ENCODE measurements around the gene POLD3. TPM values are rescaled to one million over a fixed set of nuclear protein-coding genes. Genes with fewer than 3 reads are reported as not detected.
"Not testable (repeated sequence)": the region's sequence is repeated elsewhere in the genome, so short reads cannot be mapped to it uniquely, and the experiment has no call there.

Gene POLD3
- total RNA-seq, 1 donor from 2014 or later: 11.9 TPM

DNA sequence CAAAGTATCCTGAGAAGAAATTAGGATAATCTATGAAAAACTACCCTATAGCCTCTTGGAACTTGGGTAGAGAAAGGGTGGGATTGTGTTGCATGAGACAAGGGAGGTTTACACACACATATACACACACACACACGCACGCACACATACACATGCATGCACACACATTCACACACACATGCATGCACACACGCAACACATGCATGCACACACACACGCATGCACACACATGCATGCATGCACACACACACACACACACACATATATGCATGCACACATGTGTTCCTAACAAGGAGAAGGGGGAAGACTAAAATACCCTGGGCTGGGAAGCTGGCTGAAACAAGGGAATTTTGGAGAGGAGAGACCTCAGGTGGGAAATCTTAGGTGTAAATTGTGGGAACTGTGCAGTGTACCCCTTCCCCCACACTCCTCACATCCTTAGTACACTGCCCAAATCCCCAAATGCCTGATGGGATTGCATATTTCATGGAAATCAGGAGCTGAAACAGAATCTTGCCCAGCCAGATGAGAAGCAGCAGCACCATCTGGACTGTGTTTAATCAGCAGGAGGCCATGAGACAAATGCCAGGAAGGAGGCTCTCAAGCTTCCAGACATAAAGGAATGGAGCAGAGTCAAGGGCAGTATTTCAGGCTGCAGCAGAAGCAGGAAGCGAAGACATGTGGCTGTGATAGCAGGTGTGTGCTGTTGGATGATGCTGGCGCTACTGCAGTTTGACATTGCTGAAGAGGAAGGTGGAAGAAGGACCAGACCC lies 14.6 kb upstream of the POLD3 start:
- Histone ChIP-seq H3K27me3 (ENCODE audit: control insufficient read depth, insufficient read depth, low read length) (peaks cover 2% of the 10 kb centered on the region), H3K36me3 (ENCODE audit: control insufficient read depth, insufficient read depth, low read length) (no peaks in the 10 kb centered on the region), H3K4me3 (ENCODE audit: low read depth, low read length) (no peak overlapping the region)
- DNase-seq (ENCODE audit: low read depth): no peak
- TF ChIP-seq, protein P1, sequence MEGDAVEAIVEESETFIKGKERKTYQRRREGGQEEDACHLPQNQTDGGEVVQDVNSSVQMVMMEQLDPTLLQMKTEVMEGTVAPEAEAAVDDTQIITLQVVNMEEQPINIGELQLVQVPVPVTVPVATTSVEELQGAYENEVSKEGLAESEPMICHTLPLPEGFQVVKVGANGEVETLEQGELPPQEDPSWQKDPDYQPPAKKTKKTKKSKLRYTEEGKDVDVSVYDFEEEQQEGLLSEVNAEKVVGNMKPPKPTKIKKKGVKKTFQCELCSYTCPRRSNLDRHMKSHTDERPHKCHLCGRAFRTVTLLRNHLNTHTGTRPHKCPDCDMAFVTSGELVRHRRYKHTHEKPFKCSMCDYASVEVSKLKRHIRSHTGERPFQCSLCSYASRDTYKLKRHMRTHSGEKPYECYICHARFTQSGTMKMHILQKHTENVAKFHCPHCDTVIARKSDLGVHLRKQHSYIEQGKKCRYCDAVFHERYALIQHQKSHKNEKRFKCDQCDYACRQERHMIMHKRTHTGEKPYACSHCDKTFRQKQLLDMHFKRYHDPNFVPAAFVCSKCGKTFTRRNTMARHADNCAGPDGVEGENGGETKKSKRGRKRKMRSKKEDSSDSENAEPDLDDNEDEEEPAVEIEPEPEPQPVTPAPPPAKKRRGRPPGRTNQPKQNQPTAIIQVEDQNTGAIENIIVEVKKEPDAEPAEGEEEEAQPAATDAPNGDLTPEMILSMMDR (IDR thresholded peaks at IDR 0.05; ENCODE audit: insufficient read depth, low read length, poor library complexity, severe bottlenecking): no peak

DNA sequence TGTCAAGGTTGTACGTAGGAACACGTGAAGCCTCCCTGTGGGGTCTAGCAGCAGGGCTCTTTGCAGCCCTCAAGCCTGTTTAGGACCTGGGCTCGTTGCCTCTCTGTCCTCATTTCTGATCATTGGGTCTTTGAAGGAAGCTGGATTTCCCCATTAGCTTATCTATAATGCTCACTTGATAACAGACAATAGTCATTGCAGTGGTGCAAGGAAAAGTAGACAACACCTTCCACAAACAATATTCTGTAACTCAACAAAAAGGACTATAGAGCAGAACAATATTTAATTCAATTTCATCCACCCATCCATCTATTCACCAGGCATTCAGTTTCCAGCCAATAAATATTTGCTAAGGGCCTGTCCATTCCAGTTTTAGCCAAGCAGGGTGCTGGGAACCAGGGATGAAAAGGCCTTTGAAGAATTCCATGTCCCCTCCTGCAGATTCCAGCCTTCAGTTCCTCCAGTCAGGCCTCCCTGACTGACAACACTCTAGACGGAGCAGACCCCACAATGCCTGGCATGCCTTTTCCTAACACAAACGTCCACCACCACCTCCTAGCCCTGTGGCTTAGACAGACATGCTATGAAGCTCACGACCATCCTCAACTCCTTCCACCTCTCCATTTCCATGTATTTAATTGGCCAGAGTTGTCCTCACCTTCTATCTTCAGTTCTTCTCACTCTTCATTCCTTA lies 12.7 kb upstream of the POLD3 start:
- Histone ChIP-seq H3K27me3 (ENCODE audit: control insufficient read depth, insufficient read depth, low read length) (no peaks in the 10 kb centered on the region), H3K36me3 (ENCODE audit: control insufficient read depth, insufficient read depth, low read length) (no peaks in the 10 kb centered on the region), H3K4me3 (ENCODE audit: low read depth, low read length) (no peak overlapping the region)
- TF ChIP-seq, protein P1 (IDR thresholded peaks at IDR 0.05; ENCODE audit: insufficient read depth, low read length, poor library complexity, severe bottlenecking): no peak
- DNase-seq (ENCODE audit: low read depth): no peak

DNA sequence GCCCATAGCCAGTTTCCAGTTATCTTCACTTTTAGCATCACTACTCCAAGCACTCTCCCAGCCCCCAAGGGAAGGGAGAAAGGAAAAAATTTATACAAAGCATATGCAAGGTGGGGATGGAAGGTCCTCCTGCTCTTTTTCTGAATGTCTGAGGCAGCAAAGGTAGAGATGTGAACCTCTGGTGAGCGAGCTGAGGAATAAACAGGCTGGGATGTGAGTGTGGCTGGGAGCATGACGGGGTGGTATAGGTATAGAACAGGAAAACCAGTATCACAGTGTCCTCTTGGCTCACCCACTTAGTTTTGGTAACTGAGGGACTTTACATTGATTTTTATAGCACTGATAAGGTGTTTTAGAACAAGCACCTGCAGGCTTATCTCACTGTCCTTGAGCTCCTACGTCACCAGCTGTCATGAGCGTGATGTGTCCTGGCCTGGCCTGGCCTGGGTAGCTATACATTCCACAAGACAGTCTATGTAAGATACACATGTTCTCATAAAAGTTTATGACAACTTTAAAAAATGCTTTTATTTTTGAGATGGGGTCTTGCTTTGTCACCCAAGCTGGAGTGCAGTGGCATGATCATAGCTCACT lies 10.3 kb upstream of the POLD3 start:
- DNase-seq (ENCODE audit: low read depth): no peak
- TF ChIP-seq, protein P1 (IDR thresholded peaks at IDR 0.05; ENCODE audit: insufficient read depth, low read length, poor library complexity, severe bottlenecking): no peak
- Histone ChIP-seq H3K27me3 (ENCODE audit: control insufficient read depth, insufficient read depth, low read length) (no peaks in the 10 kb centered on the region), H3K36me3 (ENCODE audit: control insufficient read depth, insufficient read depth, low read length) (no peaks in the 10 kb centered on the region), H3K4me3 (ENCODE audit: low read depth, low read length) (no peak overlapping the region)

GRCh38 chr11:74583024-74583624 lies 9.3 kb upstream of the POLD3 start:
- H3K36me3 ChIP-seq (ENCODE audit: control insufficient read depth, insufficient read depth, low read length): no peaks in the 10 kb centered on the region
- no peak for DNase-seq (ENCODE audit: low read depth)
- TF ChIP-seq, protein P1 (IDR thresholded peaks at IDR 0.05; ENCODE audit: insufficient read depth, low read length, poor library complexity, severe bottlenecking): no peak

DNA sequence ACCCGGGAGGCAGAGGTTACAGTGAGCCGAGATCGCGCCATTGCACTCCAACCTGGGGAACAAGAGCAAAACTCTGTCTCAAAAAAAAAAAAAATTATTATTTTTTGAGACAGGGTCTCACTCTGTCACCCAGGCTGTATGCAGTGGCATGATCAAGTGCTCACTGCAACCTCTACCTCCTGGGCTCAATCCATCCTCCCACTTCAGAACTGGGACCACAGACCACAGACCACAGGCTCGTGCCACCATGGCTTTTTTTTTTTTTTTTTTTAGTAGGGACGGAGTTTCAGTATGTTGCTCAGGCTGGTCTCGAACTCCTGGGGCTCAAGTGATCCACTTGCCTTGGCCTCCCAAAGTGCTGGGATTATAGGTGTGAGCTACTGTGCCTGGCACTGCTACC lies 1.9 kb upstream of the POLD3 start:
- H3K27me3 ChIP-seq (ENCODE audit: control insufficient read depth, insufficient read depth, low read length); H3K36me3 ChIP-seq (ENCODE audit: control insufficient read depth, insufficient read depth, low read length); DNase-seq (ENCODE audit: low read depth); H3K4me3 ChIP-seq (ENCODE audit: low read depth, low read length): not testable (repeated sequence)

More at GRCh38 chr11:74583024-74583624, 9.3 kb upstream of the POLD3 start:
- H3K4me3 ChIP-seq (ENCODE audit: low read depth, low read length): no peak overlapping the region
- no peaks in the 10 kb centered on the region for H3K27me3 ChIP-seq (ENCODE audit: control insufficient read depth, insufficient read depth, low read length)

GRCh38 chr11:74592063-74592440 lies 330 bp upstream of the POLD3 start:
- Histone ChIP-seq H3K27me3 (ENCODE audit: control insufficient read depth, insufficient read depth, low read length) (no peaks in the 10 kb centered on the region), H3K36me3 (ENCODE audit: control insufficient read depth, insufficient read depth, low read length) (no peaks in the 10 kb centered on the region), H3K4me3 (ENCODE audit: low read depth, low read length) (peak overlapping the region; percentile 100)
- TF ChIP-seq, protein P1 (IDR thresholded peaks at IDR 0.05; ENCODE audit: insufficient read depth, low read length, poor library complexity, severe bottlenecking): no peak
- DNase-seq (ENCODE audit: low read depth): no peak
